HL-60 (cell line): ENCODE measurements around the gene CREB5.

Experiments
- DNase-seq, 2 experiments: peaks; one replicate each; pipeline ENCODE4 v3.0.0-alpha.2; 2010 to 2020; ENCODE audit warnings: low read depth in 1 of 2, low spot score in 1 of 2
- H3K27ac ChIP-seq: fragments of 250-450 bp; sonication (Bioruptor Pico); replicated peaks from 2 replicates; pipeline ENCODE4 v1.5.1; 2020; ENCODE audit warnings: mild to moderate bottlenecking, moderate library complexity
- H3K27me3 ChIP-seq: fragments of 250-450 bp; sonication (Bioruptor Pico); 2 replicates; pipeline ENCODE4 v1.5.1; 2021; ENCODE audit warnings: mild to moderate bottlenecking, moderate library complexity; ENCODE audit not compliant: insufficient read depth, poor library complexity, severe bottlenecking
- H3K4me3 ChIP-seq: replicated peaks from 2 replicates; pipeline ENCODE4 v1.5.1; 2011; ENCODE audit warnings: mild to moderate bottlenecking, control low read depth, low read length; ENCODE audit not compliant: insufficient read depth
- GABPA ChIP-seq: IDR thresholded peaks from 2 replicates; pipeline ENCODE4 v1.6.1; 2012; ENCODE audit warnings: low read depth
- POLR2AphosphoS5 ChIP-seq: IDR thresholded peaks from 2 replicates; pipeline ENCODE4 v1.6.1; 2012; ENCODE audit warnings: low read depth
- SPI1 ChIP-seq: IDR thresholded peaks from 2 replicates; pipeline ENCODE4 v1.6.1; 2012; ENCODE audit warnings: low read depth, mild to moderate bottlenecking, borderline replicate concordance
- TF ChIP-seq, protein P1 (sequence below): IDR thresholded peaks from 2 replicates; pipeline ENCODE4 v1.6.1; 2012; ENCODE audit warnings: low read depth; ENCODE audit not compliant: insufficient replicate concordance
- TF ChIP-seq, protein P2 (sequence below): IDR thresholded peaks from one replicate; pipeline ENCODE4 v1.5.1; 2011; ENCODE audit warnings: low read length, control low read depth, inconsistent platforms; ENCODE audit not compliant: insufficient read depth

CREB5 gene

DNA sequence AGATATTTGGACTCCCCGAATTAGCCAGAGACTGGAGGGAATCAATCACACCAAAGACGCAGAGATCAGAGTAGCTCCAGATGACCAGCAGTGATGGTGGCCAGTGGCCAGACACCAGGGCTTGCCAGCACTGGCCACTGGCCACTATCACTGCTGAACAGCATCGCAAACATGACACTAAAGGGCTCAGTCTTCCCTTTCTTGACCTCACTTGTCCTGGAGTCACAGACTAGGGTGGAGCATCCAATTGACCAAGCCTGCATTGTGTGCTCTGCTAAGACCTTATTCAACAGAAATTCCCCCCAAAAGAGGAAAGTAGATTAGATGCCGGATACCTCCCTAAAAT is 234.7 kb downstream of the CREB5 start:
- Histone ChIP-seq H3K27me3 (no peaks in the 10 kb centered on the region), H3K27ac (no peak overlapping the region), H3K4me3 (no peak overlapping the region)
- TF ChIP-seq POLR2AphosphoS5 (no peak), GABPA (no peak), SPI1 (no peak)
- TF ChIP-seq, protein P1, sequence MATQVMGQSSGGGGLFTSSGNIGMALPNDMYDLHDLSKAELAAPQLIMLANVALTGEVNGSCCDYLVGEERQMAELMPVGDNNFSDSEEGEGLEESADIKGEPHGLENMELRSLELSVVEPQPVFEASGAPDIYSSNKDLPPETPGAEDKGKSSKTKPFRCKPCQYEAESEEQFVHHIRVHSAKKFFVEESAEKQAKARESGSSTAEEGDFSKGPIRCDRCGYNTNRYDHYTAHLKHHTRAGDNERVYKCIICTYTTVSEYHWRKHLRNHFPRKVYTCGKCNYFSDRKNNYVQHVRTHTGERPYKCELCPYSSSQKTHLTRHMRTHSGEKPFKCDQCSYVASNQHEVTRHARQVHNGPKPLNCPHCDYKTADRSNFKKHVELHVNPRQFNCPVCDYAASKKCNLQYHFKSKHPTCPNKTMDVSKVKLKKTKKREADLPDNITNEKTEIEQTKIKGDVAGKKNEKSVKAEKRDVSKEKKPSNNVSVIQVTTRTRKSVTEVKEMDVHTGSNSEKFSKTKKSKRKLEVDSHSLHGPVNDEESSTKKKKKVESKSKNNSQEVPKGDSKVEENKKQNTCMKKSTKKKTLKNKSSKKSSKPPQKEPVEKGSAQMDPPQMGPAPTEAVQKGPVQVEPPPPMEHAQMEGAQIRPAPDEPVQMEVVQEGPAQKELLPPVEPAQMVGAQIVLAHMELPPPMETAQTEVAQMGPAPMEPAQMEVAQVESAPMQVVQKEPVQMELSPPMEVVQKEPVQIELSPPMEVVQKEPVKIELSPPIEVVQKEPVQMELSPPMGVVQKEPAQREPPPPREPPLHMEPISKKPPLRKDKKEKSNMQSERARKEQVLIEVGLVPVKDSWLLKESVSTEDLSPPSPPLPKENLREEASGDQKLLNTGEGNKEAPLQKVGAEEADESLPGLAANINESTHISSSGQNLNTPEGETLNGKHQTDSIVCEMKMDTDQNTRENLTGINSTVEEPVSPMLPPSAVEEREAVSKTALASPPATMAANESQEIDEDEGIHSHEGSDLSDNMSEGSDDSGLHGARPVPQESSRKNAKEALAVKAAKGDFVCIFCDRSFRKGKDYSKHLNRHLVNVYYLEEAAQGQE = no peak
- TF ChIP-seq, protein P2, sequence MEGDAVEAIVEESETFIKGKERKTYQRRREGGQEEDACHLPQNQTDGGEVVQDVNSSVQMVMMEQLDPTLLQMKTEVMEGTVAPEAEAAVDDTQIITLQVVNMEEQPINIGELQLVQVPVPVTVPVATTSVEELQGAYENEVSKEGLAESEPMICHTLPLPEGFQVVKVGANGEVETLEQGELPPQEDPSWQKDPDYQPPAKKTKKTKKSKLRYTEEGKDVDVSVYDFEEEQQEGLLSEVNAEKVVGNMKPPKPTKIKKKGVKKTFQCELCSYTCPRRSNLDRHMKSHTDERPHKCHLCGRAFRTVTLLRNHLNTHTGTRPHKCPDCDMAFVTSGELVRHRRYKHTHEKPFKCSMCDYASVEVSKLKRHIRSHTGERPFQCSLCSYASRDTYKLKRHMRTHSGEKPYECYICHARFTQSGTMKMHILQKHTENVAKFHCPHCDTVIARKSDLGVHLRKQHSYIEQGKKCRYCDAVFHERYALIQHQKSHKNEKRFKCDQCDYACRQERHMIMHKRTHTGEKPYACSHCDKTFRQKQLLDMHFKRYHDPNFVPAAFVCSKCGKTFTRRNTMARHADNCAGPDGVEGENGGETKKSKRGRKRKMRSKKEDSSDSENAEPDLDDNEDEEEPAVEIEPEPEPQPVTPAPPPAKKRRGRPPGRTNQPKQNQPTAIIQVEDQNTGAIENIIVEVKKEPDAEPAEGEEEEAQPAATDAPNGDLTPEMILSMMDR = no peak
- no peak for DNase-seq

DNA sequence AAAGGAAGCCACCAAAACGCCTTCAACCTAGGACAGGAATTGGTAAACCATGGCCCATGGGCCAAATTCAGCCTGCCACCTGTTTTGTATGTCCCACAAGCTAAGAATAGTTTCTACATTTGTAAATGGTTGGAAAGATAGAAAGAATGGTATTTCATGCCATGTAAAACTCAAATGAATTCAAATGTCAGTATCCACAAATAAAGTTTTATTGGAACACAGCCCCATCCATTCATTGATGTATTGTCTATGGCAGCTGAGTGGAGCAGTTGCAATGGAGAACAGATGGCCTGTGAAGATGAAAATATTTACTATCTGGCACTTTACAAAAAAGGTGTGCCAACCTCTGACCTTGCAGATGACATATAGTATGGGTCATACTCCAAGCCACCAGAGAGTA is 236.9 kb downstream of the CREB5 start:
- Histone ChIP-seq H3K27me3 (no peaks in the 10 kb centered on the region), H3K4me3 (no peak overlapping the region), H3K27ac (no peak overlapping the region)
- no peak for DNase-seq
- TF ChIP-seq, protein P1 = no peak
- no peak for TF ChIP-seq POLR2AphosphoS5
- TF ChIP-seq, protein P2 = no peak
- no peak for TF ChIP-seq SPI1
- no peak for TF ChIP-seq GABPA

DNA sequence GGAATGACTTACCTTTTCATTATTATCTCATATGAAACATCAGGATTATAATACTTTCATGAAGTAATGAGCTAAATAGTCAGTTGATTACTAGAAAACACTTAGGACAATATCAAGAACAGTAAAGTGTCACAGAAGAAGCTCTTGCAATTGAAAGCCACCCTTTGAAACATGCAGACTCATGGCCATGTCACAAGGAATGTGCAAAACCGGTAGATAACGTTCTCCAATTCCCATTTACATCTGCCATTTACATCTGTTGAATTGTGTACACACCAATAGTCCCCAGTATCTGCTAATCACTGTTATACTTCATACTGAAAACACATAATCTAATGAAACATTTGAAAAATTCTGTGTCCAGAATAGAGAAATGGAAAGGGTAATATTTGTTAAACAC is 237.5 kb downstream of the CREB5 start:
- no peak for DNase-seq
- no peaks in the 10 kb centered on the region for H3K27me3 ChIP-seq
- no peak for TF ChIP-seq SPI1
- no peak for TF ChIP-seq GABPA
- no peak for TF ChIP-seq POLR2AphosphoS5
- TF ChIP-seq, protein P1 = no peak
- TF ChIP-seq, protein P2 = no peak

More for the DNA sequence above, 237.5 kb downstream of the CREB5 start:
- Histone ChIP-seq H3K4me3 (no peak overlapping the region), H3K27ac (no peak overlapping the region)
